Measurements from ENCODE around the gene SDK2.

SDK2 gene

DNA sequence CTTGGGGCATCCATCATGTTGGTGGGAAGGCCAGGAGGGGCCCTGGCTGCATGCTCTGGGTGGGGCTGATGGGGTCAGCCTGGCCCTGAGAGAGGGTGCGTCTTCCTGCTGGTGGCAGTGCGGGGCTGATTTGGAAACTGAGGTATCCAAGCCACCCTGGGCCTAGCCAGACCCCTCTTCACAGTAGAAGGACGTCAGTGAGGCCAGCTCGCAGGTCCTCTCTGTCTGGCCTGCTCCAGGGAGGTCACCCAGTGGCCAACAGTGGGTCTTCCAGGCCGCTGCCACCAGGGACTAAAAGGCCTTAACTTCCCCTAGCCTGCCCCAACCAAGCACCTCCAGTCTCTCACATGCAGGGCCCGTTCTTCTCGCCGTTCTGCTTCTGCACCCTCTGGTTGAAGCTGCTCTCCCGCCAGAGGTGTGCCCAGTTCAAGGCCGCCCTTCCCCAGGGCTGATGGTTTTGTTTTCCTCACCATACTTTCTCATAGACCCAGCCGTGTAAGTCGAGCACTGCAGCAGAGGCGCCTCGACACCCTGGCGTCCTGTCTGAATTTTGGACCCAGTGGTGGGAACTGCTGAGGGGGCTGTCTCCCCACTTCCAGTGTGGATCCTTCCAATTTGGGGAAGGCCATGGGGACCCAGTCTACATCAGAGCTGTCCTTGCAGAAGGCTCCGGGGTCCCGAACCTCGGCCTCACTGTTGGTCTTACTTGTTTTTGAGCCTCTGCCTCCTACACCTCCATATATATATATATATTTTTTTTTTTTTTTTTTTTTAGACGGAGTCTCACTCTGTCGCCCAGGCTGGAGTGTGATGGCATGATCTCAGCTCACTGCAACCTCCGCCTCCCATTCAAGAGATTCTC lies 289.6 kb downstream of the SDK2 start:
- DNase-seq = no peak

DNA sequence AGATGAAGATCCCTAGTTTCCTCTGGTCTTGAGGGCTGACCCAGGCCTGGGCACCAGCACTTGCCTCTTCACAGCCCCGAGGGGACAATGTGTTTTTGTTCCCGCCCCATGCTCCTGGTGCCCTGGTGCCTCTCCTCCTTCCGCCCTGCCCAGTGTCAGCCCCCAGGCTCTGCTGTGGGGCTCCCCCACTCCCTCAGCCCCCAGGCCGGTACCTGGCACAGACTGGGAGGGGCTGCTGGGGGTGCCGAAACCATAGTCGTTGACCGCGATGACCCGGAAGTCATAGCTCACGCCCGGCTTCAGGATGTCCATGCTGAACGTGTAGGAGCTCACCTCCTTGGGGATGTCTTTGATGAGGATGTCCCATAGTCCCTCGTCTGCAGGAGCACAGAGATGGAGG lies 292.0 kb downstream of the SDK2 start:
- DNase-seq = no peak

DNA sequence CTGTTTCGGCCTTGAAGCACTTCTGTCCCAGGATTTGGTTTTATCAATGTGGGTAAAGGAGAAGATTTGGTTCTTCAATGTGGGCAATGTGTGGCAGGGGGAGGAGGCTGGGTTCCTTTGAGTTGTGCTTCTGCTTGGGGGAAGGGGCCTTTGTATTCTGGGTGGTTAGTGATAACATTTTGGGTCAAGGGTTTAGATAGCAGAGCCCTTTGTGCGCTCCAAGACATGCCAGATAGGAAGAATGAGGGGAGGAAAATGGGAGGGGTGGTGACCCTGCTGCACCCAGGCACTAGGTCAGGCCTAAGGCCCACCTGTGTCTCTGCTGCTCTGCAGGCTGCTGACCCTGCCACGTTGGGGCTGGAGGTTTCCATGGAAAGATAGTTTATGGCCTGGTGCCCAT lies 292.5 kb downstream of the SDK2 start:
- no peak for DNase-seq

DNA sequence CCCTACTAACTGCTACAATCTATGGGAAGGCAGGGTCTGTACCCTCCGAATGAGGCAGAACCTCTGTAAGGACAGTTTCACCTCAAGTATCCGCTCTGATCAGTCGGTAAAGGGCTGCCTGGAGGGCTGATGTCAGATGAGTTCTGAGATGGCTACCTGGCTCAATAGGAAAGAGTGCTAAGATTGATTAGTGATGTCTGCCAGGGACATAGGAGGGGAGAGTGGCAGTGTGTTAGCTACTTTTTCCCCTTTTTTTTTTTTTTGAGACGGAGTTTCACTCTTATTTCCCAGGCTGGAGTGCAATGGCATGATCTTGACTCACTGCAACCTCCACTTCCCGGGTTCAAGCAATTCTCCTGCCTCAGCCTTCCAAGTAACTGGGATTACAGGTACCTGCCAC lies 293.4 kb downstream of the SDK2 start:
- DNase-seq = no peak

DNA sequence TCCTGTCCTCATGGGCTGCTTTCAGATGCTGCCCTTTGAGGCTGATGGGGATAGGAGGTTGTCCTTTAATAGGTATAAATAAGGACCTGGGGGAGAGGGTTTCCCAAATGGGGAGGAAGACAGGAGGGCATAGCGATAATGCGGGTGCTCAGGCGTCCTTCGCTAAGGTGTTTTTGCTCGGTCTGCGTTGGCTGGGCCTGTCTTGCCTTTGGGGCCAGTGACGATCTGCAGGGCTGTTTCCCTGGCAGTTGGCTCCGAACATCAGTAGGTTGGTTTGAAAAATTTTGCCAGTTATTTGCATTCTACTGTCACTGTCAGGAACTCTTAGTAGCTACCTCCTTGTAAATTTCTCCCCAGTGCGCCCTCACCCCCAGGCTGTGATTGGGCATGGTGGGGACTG lies 294.6 kb downstream of the SDK2 start:
- no peak for DNase-seq

DNA sequence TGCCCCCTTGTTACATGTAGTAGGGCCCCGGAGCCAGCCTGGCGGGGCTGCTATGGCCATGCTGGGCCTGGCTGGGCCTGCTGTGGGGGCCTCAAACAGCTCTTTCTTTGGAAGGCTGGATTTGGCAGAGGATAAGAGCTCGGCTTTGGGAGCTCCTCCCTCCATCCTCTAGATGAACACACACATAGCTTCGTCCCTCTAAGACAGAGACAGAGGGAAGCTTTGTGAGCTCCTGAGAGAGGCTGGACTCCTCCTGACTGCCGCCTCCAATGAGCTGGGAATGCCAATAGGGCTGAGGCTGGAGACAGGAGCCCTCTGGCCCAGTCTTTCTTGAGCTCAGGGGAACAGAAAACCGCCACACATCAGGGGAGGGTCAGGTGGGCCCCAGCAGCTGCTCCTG lies 295.1 kb downstream of the SDK2 start:
- no peak for DNase-seq

DNA sequence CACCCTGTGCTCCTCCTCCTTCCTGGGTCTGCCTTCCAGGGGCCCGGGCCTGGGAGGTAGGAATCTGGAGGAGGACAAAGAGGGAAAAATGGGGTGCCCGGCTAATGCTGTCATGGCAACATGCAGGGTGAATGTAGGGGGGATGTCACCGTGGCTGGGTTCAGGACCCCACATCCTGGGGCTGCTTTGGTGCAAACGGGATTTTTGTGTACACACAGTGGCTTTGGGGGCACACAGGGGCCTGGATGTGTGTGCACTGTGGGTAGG lies 295.5 kb downstream of the SDK2 start:
- no peak for DNase-seq

DNA sequence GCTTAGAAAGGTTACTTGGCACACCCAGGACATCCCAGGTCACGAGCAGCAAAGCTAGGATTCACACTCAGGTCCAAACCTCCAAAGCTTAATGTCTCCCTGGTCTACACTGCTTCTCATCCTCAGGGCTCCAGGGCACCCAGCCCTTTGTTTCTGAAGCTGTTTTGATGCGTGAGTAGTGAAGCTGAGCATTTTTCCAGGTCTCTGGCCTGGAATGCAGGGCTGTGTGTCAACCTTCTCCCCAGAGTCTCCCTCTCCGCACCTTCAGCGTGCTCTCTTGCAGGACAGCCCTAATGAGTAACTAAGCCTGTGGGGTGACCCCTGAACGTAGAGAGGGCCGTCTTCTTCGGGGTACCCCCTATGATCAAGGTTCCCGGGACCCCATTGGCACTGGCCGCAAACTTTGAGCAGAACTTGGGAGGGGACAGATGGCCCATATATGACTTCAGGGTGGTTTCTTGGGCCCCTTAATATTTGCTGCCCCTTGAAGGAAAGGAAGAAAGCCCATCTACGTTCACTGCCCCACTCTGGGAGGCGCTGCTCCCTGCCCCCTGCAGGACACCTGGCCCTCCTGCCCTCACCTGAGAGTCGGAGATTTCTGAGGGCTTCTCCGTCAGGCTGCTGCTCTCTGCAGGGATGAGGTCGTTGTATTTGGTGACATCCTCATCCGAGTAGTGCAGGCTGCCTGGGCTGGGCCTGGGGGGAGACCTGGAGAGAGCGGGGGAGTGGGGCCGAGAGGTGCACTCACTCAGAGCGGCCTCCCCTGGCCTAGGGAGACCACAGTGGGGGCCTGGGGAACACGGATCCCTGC lies 296.0 kb downstream of the SDK2 start:
- DNase-seq = no peak

DNA sequence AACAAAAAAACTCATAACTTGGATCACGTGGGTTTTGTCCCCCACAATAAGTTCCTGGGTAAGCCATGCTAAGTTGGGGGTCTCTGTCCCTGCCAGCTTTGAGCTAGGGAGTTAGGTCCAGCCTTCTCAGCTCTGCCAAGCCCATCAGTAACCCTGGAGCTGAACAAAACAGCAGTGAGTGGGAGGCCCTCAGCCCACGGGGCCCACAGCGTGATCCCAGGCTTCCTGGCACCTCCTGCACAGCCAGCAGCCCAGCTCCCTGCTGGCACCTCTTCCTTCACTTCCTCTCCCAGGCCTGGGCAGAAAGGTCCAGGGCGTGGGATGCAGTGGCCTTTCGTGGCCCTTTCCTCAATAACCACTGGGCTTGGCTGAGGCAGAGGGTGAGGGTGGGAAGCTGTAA lies 296.9 kb downstream of the SDK2 start:
- no peak for DNase-seq

DNA sequence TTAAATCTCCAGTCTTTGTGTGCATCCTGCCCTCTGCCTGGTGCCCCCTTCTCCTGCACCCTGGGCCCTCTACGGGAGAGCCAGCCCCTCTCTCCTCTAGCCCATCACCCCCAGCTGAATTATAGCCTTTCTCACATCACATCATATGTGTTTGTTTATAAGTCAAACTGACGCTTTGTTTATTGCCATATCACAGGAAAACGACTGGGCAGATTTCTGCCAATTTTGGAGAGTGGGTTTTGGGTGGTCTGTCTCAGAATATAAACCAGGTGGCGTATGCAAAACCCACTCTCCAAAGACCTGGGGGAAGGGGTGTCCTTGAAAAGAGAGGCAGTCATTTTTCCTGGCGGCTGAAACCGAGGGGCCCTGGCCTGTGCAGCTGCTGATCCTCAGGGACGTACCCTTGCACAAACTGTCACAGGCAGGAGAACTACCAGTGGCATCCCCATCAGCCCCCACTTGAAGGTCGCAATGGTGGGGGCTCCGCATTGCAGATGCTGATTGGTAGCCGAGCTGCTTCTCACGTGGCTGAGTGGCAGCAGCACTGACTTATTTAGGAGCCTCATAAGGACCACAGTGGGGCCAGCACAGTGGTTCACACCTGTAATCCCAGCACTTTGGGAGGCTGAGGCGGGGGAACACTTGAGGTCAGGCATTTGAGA lies 297.6 kb downstream of the SDK2 start:
- no peak for DNase-seq

DNA sequence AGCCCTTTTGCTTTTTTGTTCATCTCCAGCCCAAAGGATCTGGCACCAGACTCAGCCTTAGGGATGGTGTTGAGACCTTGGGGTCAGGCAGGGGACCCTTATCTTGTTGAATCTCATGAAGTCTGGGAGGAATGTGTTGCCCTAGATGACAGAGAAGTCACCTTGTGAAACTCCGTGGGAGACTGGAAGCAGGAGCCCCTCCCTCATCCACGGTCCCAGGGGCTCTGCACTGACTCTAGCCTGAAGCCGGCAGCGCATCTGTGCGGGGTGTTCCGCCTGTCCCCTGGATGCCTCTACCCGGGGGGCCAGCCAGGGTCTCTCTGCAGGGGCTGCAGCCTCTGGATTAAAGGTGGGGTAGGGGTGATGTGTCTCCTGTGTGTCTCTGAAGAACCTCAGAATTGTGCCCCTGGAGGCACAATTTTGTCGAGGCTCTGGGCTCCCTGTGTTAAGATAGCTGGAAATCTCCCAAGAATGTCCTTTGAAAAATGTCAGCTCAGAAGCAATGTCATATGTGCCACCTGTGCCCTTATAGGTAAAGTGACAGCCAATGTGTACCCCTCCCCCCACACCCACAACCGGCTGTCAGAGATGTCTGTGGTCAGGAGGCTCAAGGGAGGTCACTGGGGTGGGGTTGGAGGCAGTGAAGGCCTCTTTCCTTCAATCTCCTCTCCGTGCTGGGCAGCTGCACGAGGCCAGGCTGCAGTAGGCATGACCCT lies 300.3 kb downstream of the SDK2 start:
- DNase-seq = no peak

DNA sequence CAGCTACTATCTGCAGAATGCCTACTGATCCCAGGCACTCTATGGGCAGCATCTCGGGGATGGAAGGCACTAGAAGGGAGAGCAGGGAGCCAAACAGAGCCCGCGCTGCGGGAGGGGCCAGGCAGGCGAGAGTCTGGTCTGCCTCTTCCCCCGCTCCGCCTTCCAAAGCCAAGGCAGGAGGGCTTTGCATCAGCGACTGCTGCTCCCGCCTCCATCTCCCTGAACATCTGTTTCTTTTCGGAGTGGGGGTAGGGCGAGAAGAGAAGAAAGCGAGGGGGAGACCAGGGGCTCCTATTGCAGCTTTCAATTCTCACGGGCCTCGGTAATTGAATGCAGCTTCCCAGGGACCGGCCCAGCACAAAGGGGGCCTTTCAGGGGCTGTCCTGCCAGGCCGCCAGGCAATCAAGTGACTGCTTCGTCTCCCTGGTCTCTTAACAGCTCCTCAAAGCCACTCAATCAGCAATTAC lies 301.0 kb downstream of the SDK2 start:
- DNase-seq = no peak

DNA sequence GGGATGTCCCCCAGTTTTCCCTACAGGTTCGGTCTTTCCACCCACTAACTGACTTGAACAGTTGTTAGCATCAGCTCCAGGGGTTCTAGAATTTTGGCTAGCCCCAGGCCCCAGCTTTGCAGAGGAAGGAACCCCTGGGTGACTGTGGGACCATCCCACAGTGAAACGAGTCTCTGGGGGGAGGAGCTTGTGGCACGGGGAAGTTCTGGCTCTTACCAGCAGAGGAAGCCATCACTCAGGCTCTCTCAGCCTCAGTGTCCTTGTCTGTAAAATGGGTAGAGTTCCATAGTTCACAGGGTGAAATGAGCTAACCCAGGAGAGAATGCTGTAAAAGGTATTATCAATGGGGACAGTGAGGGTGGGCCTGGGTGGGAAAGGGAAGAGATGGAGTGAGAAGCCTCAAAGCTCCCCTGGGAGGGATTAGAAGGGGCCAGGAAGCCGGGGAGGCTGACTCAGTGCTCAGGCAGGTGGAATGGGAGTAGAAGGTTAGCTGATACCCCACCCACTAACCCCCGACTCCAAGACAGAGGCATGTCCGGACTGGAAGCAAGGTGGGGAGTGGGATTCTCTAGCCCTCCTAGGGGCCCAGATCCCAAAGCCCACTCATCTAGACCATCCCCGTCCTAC lies 301.6 kb downstream of the SDK2 start:
- no peak for DNase-seq

DNA sequence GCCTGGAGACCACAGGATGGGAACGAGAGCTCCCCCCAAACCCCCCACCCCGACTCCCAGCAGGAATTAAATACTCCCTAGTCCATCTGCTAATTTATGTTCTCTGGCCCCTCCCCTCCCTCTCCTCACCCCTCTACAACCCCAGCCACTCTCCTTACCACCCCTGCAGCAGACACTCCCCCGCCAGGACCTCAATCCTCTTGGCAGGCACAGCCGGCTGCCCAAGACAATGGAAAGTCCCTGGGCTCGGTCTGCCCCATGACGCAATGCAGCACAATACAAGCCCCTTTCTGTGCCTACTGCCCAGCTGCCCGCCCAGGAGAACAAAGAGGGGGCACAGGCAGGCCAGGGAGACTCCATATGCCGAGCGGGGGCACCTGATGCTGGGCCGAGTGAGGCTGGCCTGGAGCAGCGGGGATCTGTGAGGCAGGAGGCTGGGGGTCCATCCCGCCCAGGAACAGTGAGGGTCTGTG lies 302.2 kb downstream of the SDK2 start:
- DNase-seq = no peak

DNA sequence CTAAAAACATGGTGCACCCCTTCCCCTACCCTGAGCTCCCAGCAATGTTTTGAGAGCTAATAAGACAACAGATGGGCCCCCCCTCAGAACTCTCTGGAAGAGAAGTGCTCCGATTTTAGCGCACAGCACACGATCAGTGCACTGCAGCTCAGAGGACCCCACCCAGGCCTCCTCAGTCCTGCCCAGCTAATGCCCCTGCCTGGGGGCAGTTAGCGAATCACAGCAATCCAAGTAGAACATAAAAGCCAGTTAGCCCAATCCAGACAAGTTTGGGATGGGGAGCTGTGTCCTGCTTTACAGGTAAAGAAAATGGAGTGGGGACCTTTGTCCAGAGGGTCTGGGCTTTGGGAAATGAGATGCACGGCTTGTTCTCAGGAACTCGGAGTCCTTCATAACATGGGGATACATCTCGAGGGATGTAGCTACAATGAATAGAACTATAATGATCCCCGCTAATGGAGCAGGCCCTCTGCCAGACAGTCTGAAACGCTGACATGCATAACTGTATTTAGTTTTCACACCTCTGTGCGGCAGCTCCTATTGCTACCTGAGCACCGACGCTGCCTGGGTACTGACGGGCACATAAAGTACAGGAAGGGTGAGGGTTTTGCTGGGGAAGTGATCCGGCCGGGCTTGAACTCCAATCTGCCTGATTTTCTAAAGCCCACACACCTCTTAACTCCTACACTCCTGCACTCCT lies 302.7 kb downstream of the SDK2 start:
- DNase-seq = no peak

DNA sequence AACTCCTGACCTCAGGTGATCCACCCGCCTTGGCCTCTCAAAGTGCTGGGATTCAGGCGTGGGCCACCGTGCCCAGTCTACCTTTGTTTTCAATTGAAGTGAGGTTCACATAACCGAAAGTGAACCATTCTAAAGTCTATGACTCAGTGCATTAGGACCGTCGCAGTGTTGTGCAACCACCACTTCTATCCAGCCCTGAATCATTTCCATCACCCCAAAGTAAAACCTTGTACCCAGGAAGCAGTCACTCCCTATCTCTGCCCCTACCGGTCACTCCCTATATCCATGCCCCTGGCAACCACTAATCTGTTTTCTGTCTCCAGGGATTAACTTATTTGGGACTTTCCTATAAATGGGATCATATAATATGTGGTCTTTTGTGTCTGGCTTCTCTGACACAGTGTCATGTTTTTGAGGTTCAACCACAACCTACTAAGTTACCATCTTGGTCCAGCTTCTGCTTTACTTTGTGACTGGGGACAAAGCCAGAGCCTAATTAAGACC lies 304.1 kb downstream of the SDK2 start:
- DNase-seq = no peak

DNA sequence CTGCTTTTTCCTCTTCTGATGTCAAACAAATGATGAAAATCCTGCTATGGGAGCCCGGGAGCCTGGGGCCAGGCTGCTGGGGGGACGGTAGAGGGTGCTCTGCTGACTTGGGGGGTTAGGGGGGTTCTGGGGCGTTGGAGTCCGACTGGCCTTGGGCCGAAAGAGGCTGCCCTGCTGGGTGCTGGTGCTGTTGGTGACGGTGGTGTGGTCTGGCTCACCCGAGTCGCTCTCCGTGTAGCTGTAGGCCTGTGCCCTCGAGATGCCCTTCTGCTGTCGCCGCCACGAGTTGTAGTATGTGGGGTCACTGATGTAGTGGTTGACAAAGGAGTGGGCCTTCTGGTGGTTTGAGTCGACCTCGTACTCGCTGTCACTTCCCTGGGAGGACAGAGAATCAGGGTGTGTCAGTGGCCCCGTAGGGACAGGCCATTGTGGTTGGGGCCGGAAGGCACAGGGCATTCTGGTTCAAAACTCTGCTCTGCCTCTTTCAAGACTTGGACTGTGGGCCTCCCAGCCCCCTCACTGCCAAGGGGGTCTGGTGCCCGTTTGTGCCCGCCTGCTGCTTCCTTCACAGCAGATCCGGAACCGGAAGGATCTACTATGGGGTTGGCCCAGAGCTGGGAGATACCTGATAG lies 305.6 kb downstream of the SDK2 start:
- no peak for DNase-seq

DNA sequence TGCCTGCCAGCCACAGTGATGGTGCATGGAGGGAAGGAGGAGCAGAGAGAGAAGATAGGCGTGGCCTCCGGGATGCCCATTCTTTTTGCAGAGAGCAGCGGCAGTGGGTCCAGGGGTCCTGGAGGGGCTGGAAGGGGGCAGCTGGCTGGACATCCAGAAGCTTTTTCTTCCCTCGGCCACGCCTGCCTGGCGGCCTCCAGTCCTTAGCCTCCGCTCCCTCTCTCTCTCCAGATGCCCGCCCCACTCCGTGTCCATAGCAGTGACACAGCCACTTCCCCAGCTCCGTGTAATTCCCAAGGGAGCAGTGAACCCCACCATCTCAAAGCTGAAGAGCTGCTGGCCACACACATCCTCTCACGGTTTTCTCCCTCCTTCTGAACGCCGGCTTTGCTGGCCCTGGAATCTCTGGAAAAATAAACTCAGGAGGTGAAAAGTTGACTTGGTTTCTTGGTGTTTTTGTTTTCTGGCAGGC lies 306.2 kb downstream of the SDK2 start:
- DNase-seq = no peak

DNA sequence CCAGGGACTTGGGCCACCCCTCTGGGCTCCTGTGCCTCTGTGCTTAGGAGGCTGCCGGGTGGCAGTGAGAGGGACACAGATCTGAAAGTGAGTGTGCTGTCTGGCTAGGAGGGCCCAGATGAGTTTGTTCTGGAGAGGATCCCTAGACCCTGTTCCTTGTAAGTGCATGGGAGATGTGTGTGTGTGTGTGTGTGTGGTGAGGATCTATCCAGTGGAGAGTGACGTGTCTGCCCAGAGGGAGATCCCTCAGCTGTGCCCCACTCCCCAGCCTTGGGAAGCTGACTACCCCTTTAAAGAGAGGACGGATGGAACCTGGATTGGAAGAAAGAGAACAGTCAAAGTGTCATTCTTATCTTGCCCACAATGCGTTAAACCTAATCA lies 306.9 kb downstream of the SDK2 start:
- no peak for DNase-seq

DNA sequence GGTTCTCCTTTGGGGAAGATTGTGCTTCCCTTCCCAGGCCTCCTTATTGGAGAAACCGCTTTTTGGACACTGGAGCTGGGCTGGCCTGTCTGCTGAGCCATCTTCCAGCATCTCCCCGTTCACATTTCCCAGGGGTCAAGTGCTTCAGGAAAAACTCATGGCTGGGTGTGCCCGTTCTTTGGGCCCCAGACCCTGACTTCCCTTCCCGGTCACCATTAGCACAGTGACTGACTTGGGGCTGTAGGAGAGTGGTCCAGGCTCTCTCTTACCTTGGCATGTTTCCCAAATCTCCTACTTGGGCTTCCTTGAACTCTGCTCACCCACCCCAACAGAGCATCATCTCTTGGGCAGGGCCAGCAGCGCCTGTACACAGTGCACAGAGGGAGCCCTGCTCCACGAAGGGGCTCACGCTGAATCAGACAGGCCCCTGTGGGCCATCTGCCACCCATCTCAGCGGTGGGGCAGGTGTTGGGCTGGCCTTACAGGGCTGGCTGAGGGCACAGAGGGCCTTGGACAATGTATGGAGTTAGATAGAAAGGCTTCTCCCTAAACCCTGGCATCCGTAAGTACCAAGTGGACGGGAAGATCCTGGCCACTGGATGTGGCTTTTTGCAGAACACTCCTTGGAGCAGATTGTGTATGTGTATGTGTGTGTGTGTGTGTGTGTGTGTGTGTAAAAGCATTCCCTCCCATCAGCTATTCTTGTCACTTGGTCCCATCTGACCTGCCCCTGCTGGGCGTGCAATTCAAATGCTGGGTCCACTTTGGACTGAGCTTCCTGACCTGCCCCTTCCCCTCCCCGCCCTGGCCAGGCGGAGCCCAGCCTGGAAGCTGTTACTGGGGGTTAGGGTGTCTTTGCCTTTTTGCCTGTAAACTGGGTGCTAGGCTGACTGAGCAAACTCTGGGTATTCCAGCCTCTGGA lies 307.6 kb downstream of the SDK2 start:
- DNase-seq = no peak
